ENCODE results near the gene WDR90.
"Not testable (repeated sequence)": the region's sequence is repeated elsewhere in the genome, so short reads cannot be mapped to it uniquely, and the experiment has no call there.

The WDR90 gene

DNA sequence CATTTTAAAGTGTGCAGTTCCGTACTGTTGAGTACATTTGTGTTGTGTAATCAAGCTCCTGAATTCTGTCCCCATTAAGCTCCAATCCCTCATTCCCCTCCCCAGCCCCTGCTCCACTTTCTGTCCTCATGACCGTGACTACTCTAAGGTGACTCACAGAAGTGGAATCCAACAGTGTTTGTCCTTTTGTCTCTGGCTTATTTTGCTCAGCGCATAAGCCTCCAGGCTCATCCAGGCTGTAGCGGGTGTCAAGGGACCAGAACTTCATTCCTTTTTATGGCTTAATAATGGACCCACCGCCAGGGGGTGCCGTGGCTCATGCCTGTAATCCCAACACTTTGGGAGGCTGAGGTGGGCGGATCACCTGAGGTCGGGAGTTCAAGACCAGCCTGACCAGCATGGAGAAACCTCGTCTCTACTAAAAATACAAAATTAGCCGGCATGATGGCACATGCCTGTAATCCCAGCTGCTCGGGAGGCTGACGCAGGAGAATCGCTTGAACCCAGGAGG, 63.6 kb downstream of the WDR90 start:
- POLR2A ChIA-PET; DNase-seq (ENCODE audit: extremely low spot score): not testable (repeated sequence)
- TF ChIP-seq, protein P1, sequence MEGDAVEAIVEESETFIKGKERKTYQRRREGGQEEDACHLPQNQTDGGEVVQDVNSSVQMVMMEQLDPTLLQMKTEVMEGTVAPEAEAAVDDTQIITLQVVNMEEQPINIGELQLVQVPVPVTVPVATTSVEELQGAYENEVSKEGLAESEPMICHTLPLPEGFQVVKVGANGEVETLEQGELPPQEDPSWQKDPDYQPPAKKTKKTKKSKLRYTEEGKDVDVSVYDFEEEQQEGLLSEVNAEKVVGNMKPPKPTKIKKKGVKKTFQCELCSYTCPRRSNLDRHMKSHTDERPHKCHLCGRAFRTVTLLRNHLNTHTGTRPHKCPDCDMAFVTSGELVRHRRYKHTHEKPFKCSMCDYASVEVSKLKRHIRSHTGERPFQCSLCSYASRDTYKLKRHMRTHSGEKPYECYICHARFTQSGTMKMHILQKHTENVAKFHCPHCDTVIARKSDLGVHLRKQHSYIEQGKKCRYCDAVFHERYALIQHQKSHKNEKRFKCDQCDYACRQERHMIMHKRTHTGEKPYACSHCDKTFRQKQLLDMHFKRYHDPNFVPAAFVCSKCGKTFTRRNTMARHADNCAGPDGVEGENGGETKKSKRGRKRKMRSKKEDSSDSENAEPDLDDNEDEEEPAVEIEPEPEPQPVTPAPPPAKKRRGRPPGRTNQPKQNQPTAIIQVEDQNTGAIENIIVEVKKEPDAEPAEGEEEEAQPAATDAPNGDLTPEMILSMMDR (IDR thresholded peaks at IDR 0.05; ENCODE audit: control extremely low read depth, extremely low read depth, low read depth, missing control alignments) = peak; percentile 28
- CTCF ChIA-PET = interaction anchor here (0.7 to 8.3 kb wide), 20 partner anchors 10 to 484 kb away, joined by 3 to 169 read pairs (median 4); partner anchors contain the start of genes ANTKMT, CCDC78, CHTF18 and CIAO3

GRCh38 chr16:714079-714478, 64.9 kb downstream of the WDR90 start:
- POLR2A ChIA-PET = no interaction called here
- TF ChIP-seq, protein P1 (IDR thresholded peaks at IDR 0.05; ENCODE audit: control extremely low read depth, extremely low read depth, low read depth, missing control alignments) = no peak
- CTCF ChIA-PET = interaction anchor here (1.4 to 8.3 kb wide), 5 partner anchors 9 to 70 kb away, joined by 3 to 169 read pairs (median 6); partner anchors contain the start of genes ANTKMT, CCDC78, CHTF18 and CIAO3
- no peak for DNase-seq (ENCODE audit: extremely low spot score)

- DNase-seq (ENCODE audit: extremely low spot score) = peak; percentile 92
- ChIA-PET POLR2A (interaction anchor here (1.8 kb wide), 1 partner anchor 74 kb away, joined by 5 read pairs; the partner anchor contains the start of genes CHTF18 and RPUSD1), CTCF (interaction anchor here (1.0 to 8.3 kb wide), 10 partner anchors 11 to 388 kb away, joined by 3 to 169 read pairs (median 4); partner anchors contain the start of genes CCDC78, CHTF18, CIAO3 and HAGHL)
- TF ChIP-seq, protein P1 (IDR thresholded peaks at IDR 0.05; ENCODE audit: control extremely low read depth, extremely low read depth, low read depth, missing control alignments) = no peak
These were observed 65.7 kb downstream of the WDR90 start, which contains the start of gene METRN for GRCh38 chr16:714558-715476. TSS of gene METRN (plus strand) at chr16:715118. CDS start at chr16:715290, 172 bp downstream.

DNA sequence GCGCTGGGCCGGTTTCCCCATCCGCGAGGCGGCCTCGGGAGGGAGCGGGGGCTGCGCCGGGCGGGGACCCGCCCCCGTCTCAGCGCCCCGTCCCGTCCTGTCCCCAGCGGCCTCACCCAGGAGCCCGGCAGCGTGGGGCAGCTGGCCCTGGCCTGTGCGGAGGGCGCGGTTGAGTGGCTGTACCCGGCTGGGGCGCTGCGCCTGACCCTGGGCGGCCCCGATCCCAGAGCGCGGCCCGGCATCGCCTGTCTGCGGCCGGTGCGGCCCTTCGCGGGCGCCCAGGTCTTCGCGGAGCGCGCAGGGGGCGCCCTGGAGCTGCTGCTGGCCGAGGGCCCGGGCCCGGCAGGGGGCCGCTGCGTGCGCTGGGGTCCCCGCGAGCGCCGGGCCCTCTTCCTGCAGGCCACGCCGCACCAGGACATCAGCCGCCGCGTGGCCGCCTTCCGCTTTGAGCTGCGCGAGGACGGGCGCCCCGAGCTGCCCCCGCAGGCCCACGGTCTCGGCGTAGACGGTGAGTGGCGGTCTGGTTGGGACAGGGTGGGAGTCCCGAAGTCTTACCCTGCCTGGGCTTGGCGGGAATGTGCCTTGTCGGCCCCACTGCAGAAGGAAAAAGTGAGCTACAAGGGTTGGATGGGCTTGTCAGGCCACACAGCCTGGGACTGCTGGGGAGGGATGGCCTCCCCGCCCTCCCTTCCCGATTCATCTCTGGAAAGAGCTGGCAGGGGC, 66.5 kb downstream of the WDR90 start:
- TF ChIP-seq, protein P1 (IDR thresholded peaks at IDR 0.05; ENCODE audit: control extremely low read depth, extremely low read depth, low read depth, missing control alignments) = peak; percentile 35
- DNase-seq (ENCODE audit: extremely low spot score) = no peak
- ChIA-PET POLR2A (interaction anchor here (1.8 kb wide), 1 partner anchor 73 kb away, joined by 5 read pairs; the partner anchor contains the start of genes CHTF18 and RPUSD1), CTCF (interaction anchor here (0.7 to 8.3 kb wide), 11 partner anchors 9 to 388 kb away, joined by 3 to 169 read pairs (median 5); partner anchors contain the start of genes CCDC78, CHTF18, CIAO3 and HAGHL)

GRCh38 chr16:716200-716568, 67.0 kb downstream of the WDR90 start:
- DNase-seq (ENCODE audit: extremely low spot score) = no peak

More at GRCh38 chr16:716200-716568, 67.0 kb downstream of the WDR90 start:
- TF ChIP-seq, protein P1 (IDR thresholded peaks at IDR 0.05; ENCODE audit: control extremely low read depth, extremely low read depth, low read depth, missing control alignments) = no peak
- ChIA-PET CTCF (interaction anchor here (0.7 to 8.3 kb wide), 7 partner anchors 9 to 387 kb away, joined by 3 to 169 read pairs (median 5); partner anchors contain the start of genes CCDC78, CHTF18, HAGHL and RPUSD1), POLR2A (interaction anchor here (1.8 kb wide), 1 partner anchor 72 kb away, joined by 5 read pairs; the partner anchor contains the start of genes CHTF18 and RPUSD1)
